Thoracic aorta (tissue), 2 donors: ENCODE data around the gene DOCK11. TPM values are rescaled to one million over a fixed set of nuclear protein-coding genes. Genes with fewer than 3 reads are reported as not detected.
"Not testable (repeated sequence)": the region's sequence is repeated elsewhere in the genome, so short reads cannot be mapped to it uniquely, and the experiment has no call there.

Source experiments
- ATAC-seq: fragments of 150-250 bp; one replicate; pipeline ENCODE4 v1.8.0; 2017; ENCODE audit warnings: low read depth; ENCODE audit not compliant: insufficient number of reproducible peaks, low FRiP score
- DNase-seq: peaks from one replicate; pipeline ENCODE4 v3.0.0-alpha.2; 2020; ENCODE audit warnings: low spot score
- H3K27ac ChIP-seq, 2 donors: fragments of 200-600 bp; sonication (generic); 1 replicate in 1 of 2; 2 replicates in 1 of 2; pipeline ENCODE4 v1.5.1; 2016; ENCODE audit warnings: mild to moderate bottlenecking in 2 of 2, moderate library complexity in 2 of 2
- H3K27me3 ChIP-seq: fragments of 200-600 bp; sonication (generic); replicated peaks from 2 replicates; pipeline ENCODE4 v1.6.0; 2016; ENCODE audit warnings: mild to moderate bottlenecking; ENCODE audit not compliant: insufficient read depth
- H3K36me3 ChIP-seq: fragments of 200-600 bp; sonication (generic); one replicate; pipeline ENCODE4 v1.5.1; 2016
- H3K4me1 ChIP-seq, 2 donors: fragments of 200-600 bp; sonication (generic); 1 replicate in 1 of 2; 2 replicates in 1 of 2; pipeline versions ENCODE4 v1.5.1 to v1.6.0; 2016; ENCODE audit warnings: low read depth in 2 of 2, mild to moderate bottlenecking in 1 of 2; ENCODE audit not compliant: control insufficient read depth in 1 of 2
- H3K4me3 ChIP-seq: fragments of 200-600 bp; sonication (generic); 2 replicates; pipeline ENCODE4 v1.5.1; 2016; ENCODE audit warnings: mild to moderate bottlenecking
- H3K9me3 ChIP-seq: fragments of 200-600 bp; sonication (generic); 2 replicates; pipeline ENCODE4 v1.5.1; 2016
- CTCF ChIP-seq: fragments of 200-600 bp; sonication (generic); IDR thresholded peaks from one replicate; pipeline ENCODE4 v1.5.1; 2019; ENCODE audit warnings: antibody characterized with exemption
- total RNA-seq, 2 donors: library from RNA; depleted of rRNA; stranded (reverse); fragments of >200 nt; gene quantifications; one replicate each; pipeline versions ENCODE4 v1.1.0 to v1.2.3, GENCODE V29; 2016

Gene DOCK11
- total RNA-seq, 2 donors from 2014 or later: 30.6 to 45.8 TPM

- H3K4me1 ChIP-seq: no peaks in the 10 kb centered on the region
- no peak for TF ChIP-seq CTCF
- no peak for ATAC-seq
- no peaks in the 10 kb centered on the region for H3K9me3 ChIP-seq
- H3K36me3 ChIP-seq: no peaks in the 10 kb centered on the region
- no peaks in the 10 kb centered on the region for H3K27me3 ChIP-seq
- no peak overlapping the region for H3K4me3 ChIP-seq
- peak overlapping the region in 1 of 2 donors; percentile 53 for H3K27ac ChIP-seq
- no peak for DNase-seq
Measured at GRCh38 chrX:118484216-118484903, 11.3 kb upstream of the DOCK11 start.

- not testable (repeated sequence) for ATAC-seq, H3K27me3 ChIP-seq, H3K4me1 ChIP-seq
Measured at GRCh38 chrX:118486693-118487092, 8.9 kb upstream of the DOCK11 start.

GRCh38 chrX:118493016-118493415 is 2.6 kb upstream of the DOCK11 start:
- Histone ChIP-seq H3K36me3 (no peaks in the 10 kb centered on the region), H3K4me3 (no peak overlapping the region), H3K27me3 (no peaks in the 10 kb centered on the region), H3K4me1 (no peaks in the 10 kb centered on the region), H3K9me3 (no peaks in the 10 kb centered on the region), H3K27ac (no peak overlapping the region)
- DNase-seq: no peak
- TF ChIP-seq CTCF: no peak
- ATAC-seq: no peak

More at GRCh38 chrX:118486693-118487092, 8.9 kb upstream of the DOCK11 start:
- not testable (repeated sequence) for H3K36me3 ChIP-seq, H3K9me3 ChIP-seq, DNase-seq, H3K27ac ChIP-seq, H3K4me3 ChIP-seq

- Histone ChIP-seq H3K27me3 (no peaks in the 10 kb centered on the region), H3K27ac (no peak overlapping the region), H3K9me3 (no peaks in the 10 kb centered on the region), H3K4me1 (no peaks in the 10 kb centered on the region), H3K4me3 (no peak overlapping the region), H3K36me3 (no peaks in the 10 kb centered on the region)
- no peak for ATAC-seq
- no peak for TF ChIP-seq CTCF
- no peak for DNase-seq
Measured at GRCh38 chrX:118493653-118494297, 1.8 kb upstream of the DOCK11 start.

- DNase-seq (no peak), ATAC-seq (no peak)
- Histone ChIP-seq H3K27ac (peak overlapping the region; percentile 81 to 87), H3K36me3 (no peaks in the 10 kb centered on the region), H3K4me3 (peak overlapping the region; percentile 85), H3K9me3 (no peaks in the 10 kb centered on the region), H3K4me1 (peaks cover 0 to 9% of the 10 kb centered on the region in 2 donors), H3K27me3 (no peaks in the 10 kb centered on the region)
- no peak for TF ChIP-seq CTCF
Measured at GRCh38 chrX:118495958-118496762, 545 bp downstream of the DOCK11 start.
